KMS-11 (cell line): ENCODE measurements around the gene KLHL25.

ENCODE experiments used
- H2AFZ ChIP-seq: fragments of 200-600 bp; sonication (generic); 2 replicates; pipeline ENCODE4 v1.6.1; 2016; ENCODE audit warnings: antibody characterized with exemption, mixed run types, low read depth
- H3K27ac ChIP-seq: fragments of 200-600 bp; sonication (generic); 2 replicates; pipeline ENCODE4 v1.6.1; 2016; ENCODE audit warnings: mild to moderate bottlenecking, mixed run types
- H3K27me3 ChIP-seq: fragments of 200-600 bp; sonication (generic); 2 replicates; pipeline ENCODE4 v1.6.1; 2017; ENCODE audit warnings: mild to moderate bottlenecking, low read depth, mixed run types, moderate library complexity; ENCODE audit not compliant: insufficient read depth
- H3K36me3 ChIP-seq: fragments of 200-600 bp; sonication (generic); 2 replicates; pipeline ENCODE4 v1.6.1; 2017; ENCODE audit warnings: mild to moderate bottlenecking, mixed run types; ENCODE audit not compliant: insufficient read depth
- H3K4me1 ChIP-seq: fragments of 200-600 bp; sonication (generic); 2 replicates; pipeline ENCODE4 v1.6.1; 2016; ENCODE audit warnings: mild to moderate bottlenecking, low read depth, mixed run types; ENCODE audit not compliant: poor library complexity, severe bottlenecking
- H3K4me2 ChIP-seq: fragments of 200-600 bp; sonication (generic); 2 replicates; pipeline ENCODE4 v1.7.0; 2016; ENCODE audit warnings: mild to moderate bottlenecking, mixed run types
- H3K4me3 ChIP-seq: fragments of 200-600 bp; sonication (generic); IDR thresholded peaks from 2 replicates; pipeline ENCODE4 v1.6.1; 2017; ENCODE audit warnings: low read depth, low read length, mixed read lengths; ENCODE audit not compliant: insufficient read depth
- H3K79me2 ChIP-seq: fragments of 200-600 bp; sonication (generic); 2 replicates; pipeline ENCODE4 v1.6.1; 2016; ENCODE audit warnings: low read depth, mixed run types; ENCODE audit not compliant: insufficient read depth
- H3K9ac ChIP-seq: fragments of 200-600 bp; sonication (generic); 2 replicates; pipeline ENCODE4 v1.6.1; 2016; ENCODE audit warnings: mild to moderate bottlenecking, mixed run types
- H4K20me1 ChIP-seq: fragments of 200-600 bp; sonication (generic); 2 replicates; pipeline ENCODE4 v1.6.1; 2016; ENCODE audit warnings: mild to moderate bottlenecking, mixed run types; ENCODE audit not compliant: insufficient read depth
- CTCF ChIP-seq: fragments of 200-600 bp; sonication (generic); conservative IDR thresholded peaks from 2 replicates; pipeline ENCODE4 v1.6.1; 2017; ENCODE audit warnings: low read depth, mild to moderate bottlenecking, antibody characterized with exemption, low read length, moderate library complexity, mixed read lengths

Gene KLHL25

GRCh38 chr15:85755942-85756341, 38.8 kb downstream of the KLHL25 start:
- no peak overlapping the region for H3K4me3 ChIP-seq
- no peaks in the 10 kb centered on the region for H3K27me3 ChIP-seq
- no peak overlapping the region for H3K4me2 ChIP-seq
- no peaks in the 10 kb centered on the region for H3K4me1 ChIP-seq
- H4K20me1 ChIP-seq, result no peaks in the 10 kb centered on the region
- no peaks in the 10 kb centered on the region for H3K79me2 ChIP-seq
- TF ChIP-seq CTCF, result no peak
- no peak overlapping the region for H2AFZ ChIP-seq
- no peak overlapping the region for H3K27ac ChIP-seq
- H3K36me3 ChIP-seq, result no peaks in the 10 kb centered on the region
- no peak overlapping the region for H3K9ac ChIP-seq

- H3K9ac ChIP-seq, result no peak overlapping the region
- H3K79me2 ChIP-seq, result no peaks in the 10 kb centered on the region
- no peak overlapping the region for H3K4me3 ChIP-seq
- no peaks in the 10 kb centered on the region for H3K36me3 ChIP-seq
- H2AFZ ChIP-seq, result no peak overlapping the region
- H3K4me2 ChIP-seq, result no peak overlapping the region
- TF ChIP-seq CTCF, result no peak
- no peaks in the 10 kb centered on the region for H4K20me1 ChIP-seq
- H3K27ac ChIP-seq, result no peak overlapping the region
- no peaks in the 10 kb centered on the region for H3K27me3 ChIP-seq
- H3K4me1 ChIP-seq, result no peaks in the 10 kb centered on the region
Observed at GRCh38 chr15:85755471-85755870, 39.3 kb downstream of the KLHL25 start.

- Histone ChIP-seq H4K20me1 (no peaks in the 10 kb centered on the region), H3K79me2 (no peaks in the 10 kb centered on the region), H3K36me3 (no peaks in the 10 kb centered on the region), H3K4me3 (no peak overlapping the region), H3K27ac (no peak overlapping the region), H3K27me3 (no peaks in the 10 kb centered on the region), H3K4me1 (no peaks in the 10 kb centered on the region), H3K4me2 (no peak overlapping the region), H2AFZ (no peak overlapping the region), H3K9ac (no peak overlapping the region)
- no peak for TF ChIP-seq CTCF
Observed at GRCh38 chr15:85754989-85755388, 39.7 kb downstream of the KLHL25 start.

GRCh38 chr15:85753791-85754452, 40.8 kb downstream of the KLHL25 start:
- no peaks in the 10 kb centered on the region for H3K79me2 ChIP-seq
- H3K4me2 ChIP-seq, result no peak overlapping the region
- no peaks in the 10 kb centered on the region for H3K4me1 ChIP-seq
- no peaks in the 10 kb centered on the region for H4K20me1 ChIP-seq
- no peak overlapping the region for H3K4me3 ChIP-seq
- H3K36me3 ChIP-seq, result no peaks in the 10 kb centered on the region
- no peak for TF ChIP-seq CTCF
- no peak overlapping the region for H3K27ac ChIP-seq
- H3K27me3 ChIP-seq, result no peaks in the 10 kb centered on the region
- no peak overlapping the region for H2AFZ ChIP-seq
- no peak overlapping the region for H3K9ac ChIP-seq
